ENCODE data around the gene TACC2. TPM values are rescaled to one million over a fixed set of nuclear protein-coding genes. Genes with fewer than 3 reads are reported as not detected.
A peak's percentile ranks its signal among the peaks of the same experiment; 100 is the strongest.

TACC2 gene
- total RNA-seq, 1 donor from 2014 or later, result 71.2 TPM

DNA sequence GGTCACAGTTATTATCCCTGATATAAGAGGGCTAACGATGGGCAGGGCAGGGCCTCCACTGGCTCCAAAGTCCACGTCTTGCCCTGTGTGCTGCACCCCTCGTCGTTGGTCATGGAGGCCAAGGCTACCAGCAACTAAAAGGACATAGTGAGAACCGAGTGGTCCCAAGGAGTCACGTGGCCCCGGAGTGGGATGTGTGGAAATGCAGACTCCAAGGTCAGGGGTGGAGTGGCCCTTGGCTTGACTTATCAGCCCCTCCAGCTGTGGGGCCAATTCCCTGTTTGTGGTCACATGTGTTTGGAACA is 312.8 kb downstream of the TACC2 start:
- DNase-seq (ENCODE audit: extremely low spot score, unreplicated experiment), result peak; percentile 48
- Mint-ChIP-seq H3K4me1 (ENCODE audit: unreplicated experiment) (peaks cover 4% of the 10 kb centered on the region), H3K36me3 (no peaks in the 10 kb centered on the region), H3K4me3 (no peak overlapping the region), H3K9me3 (peaks cover 12% of the 10 kb centered on the region), H3K27me3 (peaks cover 3% of the 10 kb centered on the region), H3K27ac (no peak overlapping the region)
- no peak for TF ChIP-seq CTCF (conservative IDR thresholded peaks at IDR 0.05)

- DNase-seq (ENCODE audit: extremely low spot score, unreplicated experiment), result peak; percentile 25
- no peak for TF ChIP-seq CTCF (conservative IDR thresholded peaks at IDR 0.05)
- Mint-ChIP-seq H3K4me3 (no peak overlapping the region), H3K9me3 (peaks cover 12% of the 10 kb centered on the region), H3K36me3 (no peaks in the 10 kb centered on the region), H3K4me1 (ENCODE audit: unreplicated experiment) (peaks cover 4% of the 10 kb centered on the region), H3K27me3 (peaks cover 3% of the 10 kb centered on the region), H3K27ac (no peak overlapping the region)
Measured at GRCh38 chr10:122302315-122302714, 313.4 kb downstream of the TACC2 start.

GRCh38 chr10:122303271-122304053 is 314.5 kb downstream of the TACC2 start:
- TF ChIP-seq CTCF (conservative IDR thresholded peaks at IDR 0.05), result no peak
- peaks cover 3% of the 10 kb centered on the region for H3K27me3 Mint-ChIP-seq
- H3K27ac Mint-ChIP-seq, result no peak overlapping the region
- H3K4me1 Mint-ChIP-seq (ENCODE audit: unreplicated experiment), result peaks cover 14% of the 10 kb centered on the region
- peaks cover 12% of the 10 kb centered on the region for H3K9me3 Mint-ChIP-seq
- H3K36me3 Mint-ChIP-seq, result no peaks in the 10 kb centered on the region
- no peak overlapping the region for H3K4me3 Mint-ChIP-seq
- DNase-seq (ENCODE audit: extremely low spot score, unreplicated experiment), result peak; percentile 32

Other genes with a start within 250 kb of the TACC2 start
- 23.5 and 35.4 TPM in 2 replicates for gene ATE1, start 61.1 kb upstream of the TACC2 start, total RNA-seq (ENCODE audit: low replicate concordance)
- 45.1 and 52.9 TPM in 2 replicates for gene NSMCE4A, start 13.9 kb upstream of the TACC2 start, total RNA-seq (ENCODE audit: low replicate concordance)